ENCODE results near the gene OSTF1. TPM values are rescaled to one million over a fixed set of nuclear protein-coding genes. Genes with fewer than 3 reads are reported as not detected.

The OSTF1 gene
- total RNA-seq, 2 experiments from 2014 or later, result 37.3 to 58.1 TPM

DNA sequence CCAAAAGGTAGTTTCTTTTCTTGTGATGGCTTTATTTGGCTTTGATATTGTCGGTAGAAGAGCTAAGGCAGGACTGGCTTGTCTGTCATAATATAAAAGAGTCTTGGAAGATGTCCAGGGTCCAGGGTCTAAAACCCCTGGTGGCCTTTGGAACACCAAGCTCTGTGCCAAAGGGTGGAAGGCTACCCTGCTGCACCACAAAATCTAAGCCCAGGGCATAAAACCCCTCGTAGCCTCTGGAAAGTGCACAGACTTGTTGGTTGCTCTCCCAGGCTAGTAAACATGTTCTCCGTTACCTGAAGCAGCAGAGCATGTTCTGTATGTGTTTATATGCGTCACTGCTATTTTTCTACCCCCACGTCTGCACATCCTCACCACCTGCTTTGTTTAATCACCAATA, 75.5 kb downstream of the OSTF1 start:
- Histone ChIP-seq H3K27ac (ENCODE audit: low read depth, low read length, poor library complexity, severe bottlenecking) (no peak overlapping the region), H4K20me1 (ENCODE audit: insufficient read depth, low read length) (no peaks in the 10 kb centered on the region), H3K9me3 (ENCODE audit: low read length) (0 out of 2 replicates have a peak, but pooled peaks cover 6% of the 10 kb centered on the region), H3K9me2 (ENCODE audit: insufficient read depth, low read length) (no peaks in the 10 kb centered on the region), H2AFZ (ENCODE audit: low read length) (no peak overlapping the region), H3K36me3 (ENCODE audit: insufficient read depth, low read length) (no peaks in the 10 kb centered on the region), H3K79me2 (ENCODE audit: insufficient read depth, low read depth, low read length) (no peaks in the 10 kb centered on the region), H3K4me3 (ENCODE audit: low read depth, low read length, poor library complexity, severe bottlenecking) (no peak overlapping the region), H3K4me1 (ENCODE audit: insufficient read depth, low read length, poor library complexity, severe bottlenecking) (no peaks in the 10 kb centered on the region), H3K4me2 (ENCODE audit: low read length) (no peak overlapping the region)
- no TSS peak for BruUV-seq (replicated peaks)
- TF ChIP-seq, protein P1, sequence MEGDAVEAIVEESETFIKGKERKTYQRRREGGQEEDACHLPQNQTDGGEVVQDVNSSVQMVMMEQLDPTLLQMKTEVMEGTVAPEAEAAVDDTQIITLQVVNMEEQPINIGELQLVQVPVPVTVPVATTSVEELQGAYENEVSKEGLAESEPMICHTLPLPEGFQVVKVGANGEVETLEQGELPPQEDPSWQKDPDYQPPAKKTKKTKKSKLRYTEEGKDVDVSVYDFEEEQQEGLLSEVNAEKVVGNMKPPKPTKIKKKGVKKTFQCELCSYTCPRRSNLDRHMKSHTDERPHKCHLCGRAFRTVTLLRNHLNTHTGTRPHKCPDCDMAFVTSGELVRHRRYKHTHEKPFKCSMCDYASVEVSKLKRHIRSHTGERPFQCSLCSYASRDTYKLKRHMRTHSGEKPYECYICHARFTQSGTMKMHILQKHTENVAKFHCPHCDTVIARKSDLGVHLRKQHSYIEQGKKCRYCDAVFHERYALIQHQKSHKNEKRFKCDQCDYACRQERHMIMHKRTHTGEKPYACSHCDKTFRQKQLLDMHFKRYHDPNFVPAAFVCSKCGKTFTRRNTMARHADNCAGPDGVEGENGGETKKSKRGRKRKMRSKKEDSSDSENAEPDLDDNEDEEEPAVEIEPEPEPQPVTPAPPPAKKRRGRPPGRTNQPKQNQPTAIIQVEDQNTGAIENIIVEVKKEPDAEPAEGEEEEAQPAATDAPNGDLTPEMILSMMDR (conservative IDR thresholded peaks at IDR 0.05; ENCODE audit: low read length), result no peak
- TF ChIP-seq EZH2phosphoT487 (IDR thresholded peaks at IDR 0.05; ENCODE audit: borderline replicate concordance, low read depth, low read length), result no peak
- intact Hi-C loops (cut with micrococcal nuclease; ENCODE audit: unreplicated experiment), result no loop called here
- ChIA-PET CTCF (ENCODE audit: unreplicated experiment) (no interaction called here), POLR2A (interaction anchor here (0.6 kb wide), 1 partner anchor 21 kb away, joined by 3 read pairs; no protein-coding TSS in a partner anchor)
- no peak for DNase-seq (ENCODE audit: low spot score)

DNA sequence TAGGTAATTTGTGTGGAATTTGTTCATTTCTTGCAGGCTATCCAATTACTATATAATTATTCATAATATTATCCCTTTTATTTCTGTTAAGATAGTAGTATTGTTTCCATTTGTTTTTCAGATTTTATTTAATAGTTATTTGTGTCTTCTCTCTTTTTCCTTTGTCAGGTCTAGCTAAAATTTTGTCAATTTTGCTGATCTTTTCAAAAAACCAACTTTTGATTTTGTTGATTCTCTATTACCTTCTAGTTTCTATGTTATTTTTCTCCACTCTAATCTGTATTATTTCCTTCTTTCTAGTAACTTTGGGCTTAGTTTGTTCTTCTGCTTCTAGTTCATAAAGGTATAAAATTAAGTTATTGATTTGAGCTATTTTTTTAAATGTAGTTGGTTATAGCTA, 76.3 kb downstream of the OSTF1 start:
- intact Hi-C loops (cut with micrococcal nuclease; ENCODE audit: unreplicated experiment), result no loop called here
- CTCF ChIA-PET (ENCODE audit: unreplicated experiment), result no interaction called here

DNA sequence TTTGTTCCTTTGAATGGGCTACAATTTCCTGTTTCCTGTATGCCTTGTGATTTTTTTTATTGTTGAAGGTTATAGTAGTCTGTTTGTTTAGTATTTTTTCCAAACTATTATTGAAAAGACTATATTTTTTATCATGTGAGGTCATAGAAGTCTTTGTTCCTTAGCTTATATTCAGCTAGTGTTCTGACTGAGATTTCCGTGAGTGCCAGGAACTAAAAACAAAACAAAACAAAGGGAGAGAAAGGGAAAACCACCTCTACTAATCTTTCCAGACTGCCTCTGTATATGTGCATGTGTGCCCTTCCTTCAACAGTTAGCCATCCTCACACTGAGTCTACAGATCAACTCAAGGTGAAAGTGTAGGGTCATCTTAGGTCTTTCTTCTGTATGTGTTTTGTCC, 79.0 kb downstream of the OSTF1 start:
- Histone ChIP-seq H3K4me2 (ENCODE audit: low read length) (no peak overlapping the region), H4K20me1 (ENCODE audit: insufficient read depth, low read length) (no peaks in the 10 kb centered on the region), H3K4me1 (ENCODE audit: insufficient read depth, low read length, poor library complexity, severe bottlenecking) (no peaks in the 10 kb centered on the region), H3K27ac (ENCODE audit: low read depth, low read length, poor library complexity, severe bottlenecking) (no peak overlapping the region), H3K9me2 (ENCODE audit: insufficient read depth, low read length) (no peaks in the 10 kb centered on the region), H3K36me3 (ENCODE audit: insufficient read depth, low read length) (no peaks in the 10 kb centered on the region), H3K79me2 (ENCODE audit: insufficient read depth, low read depth, low read length) (no peaks in the 10 kb centered on the region), H3K4me3 (ENCODE audit: low read depth, low read length, poor library complexity, severe bottlenecking) (no peak overlapping the region), H3K9me3 (ENCODE audit: low read length) (0 out of 2 replicates have a peak, but pooled peaks cover 6% of the 10 kb centered on the region), H2AFZ (ENCODE audit: low read length) (no peak overlapping the region)
- no peak for TF ChIP-seq EZH2phosphoT487 (IDR thresholded peaks at IDR 0.05; ENCODE audit: borderline replicate concordance, low read depth, low read length)
- TF ChIP-seq, protein P1 (conservative IDR thresholded peaks at IDR 0.05; ENCODE audit: low read length), result no peak
- ChIA-PET POLR2A (interaction anchor here (1.2 kb wide), 1 partner anchor 8 kb away, joined by 3 read pairs; no protein-coding TSS in a partner anchor), CTCF (ENCODE audit: unreplicated experiment) (no interaction called here)
- intact Hi-C loops (cut with micrococcal nuclease; ENCODE audit: unreplicated experiment), result no loop called here
- BruUV-seq (replicated peaks), result no TSS peak
- DNase-seq (ENCODE audit: low spot score), result no peak

More for the DNA sequence above, 76.3 kb downstream of the OSTF1 start:
- H3K9me3 ChIP-seq (ENCODE audit: low read length), result 0 out of 2 replicates have a peak, but pooled peaks cover 6% of the 10 kb centered on the region
- H3K4me1 ChIP-seq (ENCODE audit: insufficient read depth, low read length, poor library complexity, severe bottlenecking), result no peaks in the 10 kb centered on the region
- no peak for DNase-seq (ENCODE audit: low spot score)
- no peaks in the 10 kb centered on the region for H4K20me1 ChIP-seq (ENCODE audit: insufficient read depth, low read length)
- no peaks in the 10 kb centered on the region for H3K79me2 ChIP-seq (ENCODE audit: insufficient read depth, low read depth, low read length)
- no TSS peak for BruUV-seq (replicated peaks)
- H3K27ac ChIP-seq (ENCODE audit: low read depth, low read length, poor library complexity, severe bottlenecking), result no peak overlapping the region
- no peak overlapping the region for H3K4me2 ChIP-seq (ENCODE audit: low read length)
- H3K36me3 ChIP-seq (ENCODE audit: insufficient read depth, low read length), result no peaks in the 10 kb centered on the region
- no peak for TF ChIP-seq EZH2phosphoT487 (IDR thresholded peaks at IDR 0.05; ENCODE audit: borderline replicate concordance, low read depth, low read length)
- TF ChIP-seq, protein P1 (conservative IDR thresholded peaks at IDR 0.05; ENCODE audit: low read length), result no peak
- no peaks in the 10 kb centered on the region for H3K9me2 ChIP-seq (ENCODE audit: insufficient read depth, low read length)
- POLR2A ChIA-PET, result no interaction called here
- no peak overlapping the region for H2AFZ ChIP-seq (ENCODE audit: low read length)
- no peak overlapping the region for H3K4me3 ChIP-seq (ENCODE audit: low read depth, low read length, poor library complexity, severe bottlenecking)

All from OCI-LY7 (cell line).